ENCODE measurements around the gene DYNLT4.

- TF ChIP-seq CTCF (IDR thresholded peaks at IDR 0.05) (no peak), POLR2A (IDR thresholded peaks at IDR 0.05) (no peak)
These were observed 48.1 kb downstream of the DYNLT4 start for GRCh38 chr1:44759077-44759476.

Data from right lobe of liver (tissue), 4 donors.